GM21737 (cell line): Measurements from ENCODE around the gene NXF3.
"Not testable (repeated sequence)": the region's sequence is repeated elsewhere in the genome, so short reads cannot be mapped to it uniquely, and the experiment has no call there.

Experiments
- ATAC-seq: cut with Tn5 transposase; IDR thresholded peaks from one replicate; pipeline ENCODE4 v1.9.1; 2021; ENCODE audit warnings: mild to moderate bottlenecking, moderate library complexity; ENCODE audit not compliant: unreplicated experiment

Gene NXF3

DNA sequence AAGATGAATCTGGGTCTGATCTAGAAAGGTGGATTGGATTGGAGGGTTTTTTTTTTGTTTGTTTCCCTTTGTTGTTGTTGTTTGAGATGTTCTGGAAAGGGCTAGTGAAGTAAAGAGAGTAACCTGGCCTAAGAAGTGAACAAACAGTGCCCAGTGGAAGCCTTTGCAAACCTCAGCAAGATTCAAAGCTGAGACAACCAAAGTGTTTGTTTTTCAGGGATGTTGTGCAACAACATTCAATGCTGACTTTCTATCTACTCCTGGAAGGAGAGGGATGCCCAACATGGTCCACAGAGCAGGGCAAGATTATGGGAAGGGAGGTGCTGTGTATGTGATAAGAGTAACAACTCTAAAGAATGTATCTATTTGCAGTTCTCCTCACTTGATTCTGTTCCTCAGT lies 40.3 kb downstream of the NXF3 start:
- ATAC-seq = no peak

DNA sequence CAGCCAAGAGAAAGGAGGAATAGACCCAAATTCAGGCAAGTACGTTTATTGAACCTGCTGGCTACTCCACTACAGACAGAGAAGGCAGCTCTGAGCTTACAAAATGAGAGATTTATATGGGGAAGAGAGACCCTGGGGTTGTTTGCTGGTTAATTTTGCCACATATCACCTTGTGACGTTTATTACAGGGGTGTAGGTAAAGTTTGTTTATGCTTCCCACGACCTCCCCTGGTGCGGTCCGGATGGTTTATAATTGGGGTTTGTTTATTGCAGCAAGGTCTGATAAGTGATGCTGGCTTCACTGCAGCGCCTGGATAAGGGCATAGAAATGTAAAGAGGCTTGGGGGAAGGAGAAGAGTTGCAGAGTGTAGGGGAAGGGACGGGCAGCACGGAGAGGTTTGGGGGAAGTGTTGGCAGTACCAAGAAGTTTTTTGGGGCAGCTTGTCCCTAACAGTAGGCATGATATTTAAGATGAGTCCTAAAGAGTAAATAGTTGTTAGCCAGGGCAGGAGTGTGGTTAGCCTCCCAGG lies 41.6 kb downstream of the NXF3 start:
- no peak for ATAC-seq

DNA sequence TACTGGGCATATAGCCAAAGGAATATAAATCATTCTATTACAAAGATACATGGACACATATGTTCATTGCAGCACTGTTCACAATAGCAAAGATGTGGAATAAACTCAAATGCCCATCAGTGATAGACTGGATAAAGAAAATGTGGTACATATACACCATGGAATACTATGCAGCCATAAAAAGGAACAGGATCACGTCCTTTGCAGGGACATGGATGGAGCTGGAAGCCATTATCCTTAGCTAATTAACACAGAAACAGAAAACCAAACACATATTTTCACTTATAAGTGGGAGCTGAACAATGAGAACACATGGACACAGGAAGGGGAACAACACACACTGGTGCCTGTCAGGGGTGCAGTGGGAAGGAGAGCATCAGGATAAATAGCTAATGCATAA lies 59.6 kb downstream of the NXF3 start:
- ATAC-seq = not testable (repeated sequence)
